ENCODE measurements around the gene FSIP2. TPM values are rescaled to one million over a fixed set of nuclear protein-coding genes. Genes with fewer than 3 reads are reported as not detected.

Gene FSIP2
- polyA plus RNA-seq (2013, experiment 1 of 4), result 3.7 TPM
- polyA plus RNA-seq (2013, experiment 2 of 4), result 4.1 TPM
- 3.1 TPM for polyA plus RNA-seq (2013, experiment 3 of 4)
- 4.3 TPM for polyA plus RNA-seq (2013, experiment 4 of 4)

GRCh38 chr2:185738679-185739472 is at the start of gene FSIP2:
FSIP2 (plus strand) TSS chr2:185738804; CDS start chr2:185738895, 91 bp downstream.
- no peak within 1 kb of the TSS for H3K27ac ChIP-seq (ENCODE audit: insufficient read depth, low read depth, low read length, poor library complexity, severe bottlenecking)
- H3K9me3 ChIP-seq (ENCODE audit: control insufficient read depth, low read length), result no peaks in the 10 kb centered on the region
- WGBS, 2 experiments, result 10 to 11% methylated on average over 59 of the region's 59 CpGs
- no peaks in the 10 kb centered on the region for H3K4me1 ChIP-seq (ENCODE audit: control insufficient read depth, insufficient read depth, low read length)
- no peaks in the 10 kb centered on the region for H3K36me3 ChIP-seq (ENCODE audit: control insufficient read depth, insufficient read depth, low read length)
- no peaks in the 10 kb centered on the region for H3K27me3 ChIP-seq (ENCODE audit: control insufficient read depth, insufficient read depth, low read length, poor library complexity, severe bottlenecking)
- H3K4me3 ChIP-seq (ENCODE audit: insufficient read depth, low read depth, low read length), result peak within 1 kb of the TSS; percentile 66

GRCh38 chr2:185689906-185690539 is 48.6 kb upstream of the FSIP2 start:
- Histone ChIP-seq H3K4me3 (ENCODE audit: insufficient read depth, low read depth, low read length) (no peak overlapping the region), H3K27ac (ENCODE audit: insufficient read depth, low read depth, low read length, poor library complexity, severe bottlenecking) (no peak overlapping the region), H3K27me3 (ENCODE audit: control insufficient read depth, insufficient read depth, low read length, poor library complexity, severe bottlenecking) (no peaks in the 10 kb centered on the region), H3K4me1 (ENCODE audit: control insufficient read depth, insufficient read depth, low read length) (no peaks in the 10 kb centered on the region), H3K9me3 (ENCODE audit: control insufficient read depth, low read length) (no peaks in the 10 kb centered on the region), H3K36me3 (ENCODE audit: control insufficient read depth, insufficient read depth, low read length) (no peaks in the 10 kb centered on the region)
- whole genome bisulfite sequencing, 2 experiments, result 95 to 97% methylated on average over 3 of the region's 3 CpGs

- no peaks in the 10 kb centered on the region for H3K4me1 ChIP-seq (ENCODE audit: control insufficient read depth, insufficient read depth, low read length)
- no peaks in the 10 kb centered on the region for H3K36me3 ChIP-seq (ENCODE audit: control insufficient read depth, insufficient read depth, low read length)
- 87 to 91% methylated on average over 2 of the region's 2 CpGs for WGBS, 2 experiments
- H3K27me3 ChIP-seq (ENCODE audit: control insufficient read depth, insufficient read depth, low read length, poor library complexity, severe bottlenecking), result no peaks in the 10 kb centered on the region
- no peak overlapping the region for H3K4me3 ChIP-seq (ENCODE audit: insufficient read depth, low read depth, low read length)
- no peaks in the 10 kb centered on the region for H3K9me3 ChIP-seq (ENCODE audit: control insufficient read depth, low read length)
- no peak overlapping the region for H3K27ac ChIP-seq (ENCODE audit: insufficient read depth, low read depth, low read length, poor library complexity, severe bottlenecking)
Observed at GRCh38 chr2:185695711-185696235, 42.8 kb upstream of the FSIP2 start.

- 69 to 71% methylated on average over 4 of the region's 4 CpGs for WGBS, 2 experiments
Observed at GRCh38 chr2:185700883-185701282, 37.7 kb upstream of the FSIP2 start.

GRCh38 chr2:185734658-185735057 is 3.9 kb upstream of the FSIP2 start:
- Histone ChIP-seq H3K4me1 (ENCODE audit: control insufficient read depth, insufficient read depth, low read length) (no peaks in the 10 kb centered on the region), H3K27me3 (ENCODE audit: control insufficient read depth, insufficient read depth, low read length, poor library complexity, severe bottlenecking) (no peaks in the 10 kb centered on the region), H3K36me3 (ENCODE audit: control insufficient read depth, insufficient read depth, low read length) (no peaks in the 10 kb centered on the region), H3K9me3 (ENCODE audit: control insufficient read depth, low read length) (no peaks in the 10 kb centered on the region), H3K4me3 (ENCODE audit: insufficient read depth, low read depth, low read length) (no peak overlapping the region), H3K27ac (ENCODE audit: insufficient read depth, low read depth, low read length, poor library complexity, severe bottlenecking) (no peak overlapping the region)
- 96 to 100% methylated on average over 1 of the region's 1 CpG for WGBS, 2 experiments

More at GRCh38 chr2:185700883-185701282, 37.7 kb upstream of the FSIP2 start:
- Histone ChIP-seq H3K27me3 (ENCODE audit: control insufficient read depth, insufficient read depth, low read length, poor library complexity, severe bottlenecking) (no peaks in the 10 kb centered on the region), H3K4me1 (ENCODE audit: control insufficient read depth, insufficient read depth, low read length) (no peaks in the 10 kb centered on the region), H3K9me3 (ENCODE audit: control insufficient read depth, low read length) (no peaks in the 10 kb centered on the region), H3K36me3 (ENCODE audit: control insufficient read depth, insufficient read depth, low read length) (no peaks in the 10 kb centered on the region), H3K27ac (ENCODE audit: insufficient read depth, low read depth, low read length, poor library complexity, severe bottlenecking) (no peak overlapping the region), H3K4me3 (ENCODE audit: insufficient read depth, low read depth, low read length) (no peak overlapping the region)

GRCh38 chr2:185736210-185736609 is 2.4 kb upstream of the FSIP2 start:
- H3K27ac ChIP-seq (ENCODE audit: insufficient read depth, low read depth, low read length, poor library complexity, severe bottlenecking), result no peak overlapping the region

GRCh38 chr2:185745864-185746859 is 7.6 kb downstream of the FSIP2 start:
- WGBS, 2 experiments, result 97% methylated on average over 5 of the region's 5 CpGs
- Histone ChIP-seq H3K9me3 (ENCODE audit: control insufficient read depth, low read length) (no peaks in the 10 kb centered on the region), H3K27ac (ENCODE audit: insufficient read depth, low read depth, low read length, poor library complexity, severe bottlenecking) (no peak overlapping the region), H3K4me3 (ENCODE audit: insufficient read depth, low read depth, low read length) (no peak overlapping the region), H3K36me3 (ENCODE audit: control insufficient read depth, insufficient read depth, low read length) (no peaks in the 10 kb centered on the region), H3K27me3 (ENCODE audit: control insufficient read depth, insufficient read depth, low read length, poor library complexity, severe bottlenecking) (no peaks in the 10 kb centered on the region), H3K4me1 (ENCODE audit: control insufficient read depth, insufficient read depth, low read length) (no peaks in the 10 kb centered on the region)

More at GRCh38 chr2:185736210-185736609, 2.4 kb upstream of the FSIP2 start:
- no peaks in the 10 kb centered on the region for H3K27me3 ChIP-seq (ENCODE audit: control insufficient read depth, insufficient read depth, low read length, poor library complexity, severe bottlenecking)
- H3K36me3 ChIP-seq (ENCODE audit: control insufficient read depth, insufficient read depth, low read length), result no peaks in the 10 kb centered on the region
- no peaks in the 10 kb centered on the region for H3K9me3 ChIP-seq (ENCODE audit: control insufficient read depth, low read length)
- WGBS, 2 experiments, result 79 to 100% methylated on average over 1 to 2 of the region's 2 CpGs
- no peak overlapping the region for H3K4me3 ChIP-seq (ENCODE audit: insufficient read depth, low read depth, low read length)
- H3K4me1 ChIP-seq (ENCODE audit: control insufficient read depth, insufficient read depth, low read length), result no peaks in the 10 kb centered on the region

GRCh38 chr2:185757356-185757755 is 18.8 kb downstream of the FSIP2 start:
- no peaks in the 10 kb centered on the region for H3K9me3 ChIP-seq (ENCODE audit: control insufficient read depth, low read length)
- no peaks in the 10 kb centered on the region for H3K27me3 ChIP-seq (ENCODE audit: control insufficient read depth, insufficient read depth, low read length, poor library complexity, severe bottlenecking)
- no peaks in the 10 kb centered on the region for H3K36me3 ChIP-seq (ENCODE audit: control insufficient read depth, insufficient read depth, low read length)
- H3K4me1 ChIP-seq (ENCODE audit: control insufficient read depth, insufficient read depth, low read length), result no peaks in the 10 kb centered on the region
- no peak overlapping the region for H3K4me3 ChIP-seq (ENCODE audit: insufficient read depth, low read depth, low read length)
- no peak overlapping the region for H3K27ac ChIP-seq (ENCODE audit: insufficient read depth, low read depth, low read length, poor library complexity, severe bottlenecking)

GRCh38 chr2:185771396-185771795 is 32.8 kb downstream of the FSIP2 start:
- no peaks in the 10 kb centered on the region for H3K9me3 ChIP-seq (ENCODE audit: control insufficient read depth, low read length)
- no peak overlapping the region for H3K4me3 ChIP-seq (ENCODE audit: insufficient read depth, low read depth, low read length)
- no peak overlapping the region for H3K27ac ChIP-seq (ENCODE audit: insufficient read depth, low read depth, low read length, poor library complexity, severe bottlenecking)
- H3K27me3 ChIP-seq (ENCODE audit: control insufficient read depth, insufficient read depth, low read length, poor library complexity, severe bottlenecking), result no peaks in the 10 kb centered on the region
- H3K36me3 ChIP-seq (ENCODE audit: control insufficient read depth, insufficient read depth, low read length), result no peaks in the 10 kb centered on the region
- no peaks in the 10 kb centered on the region for H3K4me1 ChIP-seq (ENCODE audit: control insufficient read depth, insufficient read depth, low read length)
